Karpas-422 (cell line): Measurements from ENCODE around the gene CCBE1. TPM values are rescaled to one million over a fixed set of nuclear protein-coding genes. Genes with fewer than 3 reads are reported as not detected.

ENCODE experiments used
- DNase-seq: peaks from one replicate; pipeline ENCODE4 v3.0.0-alpha.2; 2015
- H2AFZ ChIP-seq: fragments of 200-600 bp; sonication (generic); 2 replicates; pipeline ENCODE4 v1.6.1; 2014; ENCODE audit warnings: antibody characterized with exemption, low read length, mixed read lengths
- H3K27ac ChIP-seq: fragments of 200-600 bp; sonication (generic); 2 replicates; pipeline ENCODE4 v1.5.1; 2014; ENCODE audit warnings: mild to moderate bottlenecking, low read length, moderate library complexity
- H3K27me3 ChIP-seq: fragments of 200-600 bp; sonication (generic); 2 replicates; pipeline ENCODE4 v1.6.1; 2014; ENCODE audit warnings: low read length, mixed read lengths
- H3K36me3 ChIP-seq: fragments of 200-600 bp; sonication (generic); 2 replicates; pipeline ENCODE4 v1.6.1; 2014; ENCODE audit warnings: low read length, mixed read lengths; ENCODE audit not compliant: insufficient read depth
- H3K4me1 ChIP-seq: fragments of 200-600 bp; sonication (generic); 2 replicates; pipeline ENCODE4 v1.6.1; 2014; ENCODE audit warnings: mild to moderate bottlenecking, low read length, mixed read lengths
- H3K4me2 ChIP-seq: fragments of 200-600 bp; sonication (generic); 2 replicates; pipeline ENCODE4 v1.6.1; 2014; ENCODE audit warnings: low read length, low read depth, mild to moderate bottlenecking; ENCODE audit not compliant: poor library complexity, severe bottlenecking
- H3K4me3 ChIP-seq: fragments of 200-600 bp; sonication (generic); 2 replicates; pipeline ENCODE4 v1.5.1; 2014; ENCODE audit warnings: mild to moderate bottlenecking, antibody characterized with exemption, low read length, mixed read lengths
- H3K79me2 ChIP-seq: fragments of 200-600 bp; sonication (generic); 2 replicates; pipeline ENCODE4 v1.6.1; 2014; ENCODE audit warnings: mild to moderate bottlenecking, low read length, mixed read lengths
- H3K9ac ChIP-seq: fragments of 200-600 bp; sonication (generic); 2 replicates; pipeline ENCODE4 v1.6.0; 2014; ENCODE audit warnings: low read length
- H3K9me2 ChIP-seq: fragments of 200-600 bp; sonication (generic), shearing (Covaris generic); replicated peaks from 2 replicates; pipeline ENCODE4 v1.6.0; 2014; ENCODE audit warnings: mild to moderate bottlenecking, low read length, moderate library complexity; ENCODE audit not compliant: insufficient read depth
- H3K9me3 ChIP-seq: fragments of 300-700, 200-600 bp; sonication (generic); 2 replicates; pipeline ENCODE4 v1.6.1; 2014; ENCODE audit warnings: low read length, mixed read lengths
- H4K20me1 ChIP-seq: fragments of 200-600 bp; sonication (generic); 2 replicates; pipeline ENCODE4 v1.6.1; 2014; ENCODE audit warnings: mild to moderate bottlenecking, antibody characterized with exemption, low read length, low read depth; ENCODE audit not compliant: insufficient read depth
- total RNA-seq: library from RNA; depleted of rRNA; stranded (reverse); fragments of >200 nt; shearing (Covaris generic); gene quantifications from 2 replicates; pipeline ENCODE4 v1.2.3, GENCODE V29; 2014; ENCODE audit warnings: low replicate concordance

The CCBE1 gene
- total RNA-seq, 1 experiment from 2014 or later, result not detected

GRCh38 chr18:59455728-59456276 lies 241.4 kb downstream of the CCBE1 start:
- no peak for DNase-seq
- H3K9me3 ChIP-seq, result no peaks in the 10 kb centered on the region
- no peak overlapping the region for H3K9ac ChIP-seq
- no peaks in the 10 kb centered on the region for H4K20me1 ChIP-seq
- H3K27me3 ChIP-seq, result no peaks in the 10 kb centered on the region
- no peaks in the 10 kb centered on the region for H3K4me1 ChIP-seq
- H2AFZ ChIP-seq, result no peak overlapping the region
- H3K36me3 ChIP-seq, result no peaks in the 10 kb centered on the region
- H3K4me3 ChIP-seq, result no peak overlapping the region
- no peaks in the 10 kb centered on the region for H3K9me2 ChIP-seq
- H3K79me2 ChIP-seq, result no peaks in the 10 kb centered on the region
- no peak overlapping the region for H3K4me2 ChIP-seq
- H3K27ac ChIP-seq, result no peak overlapping the region

GRCh38 chr18:59454909-59455727 lies 242.1 kb downstream of the CCBE1 start:
- no peaks in the 10 kb centered on the region for H3K27me3 ChIP-seq
- H3K9me3 ChIP-seq, result no peaks in the 10 kb centered on the region
- H3K27ac ChIP-seq, result no peak overlapping the region
- H3K4me2 ChIP-seq, result no peak overlapping the region
- H3K36me3 ChIP-seq, result no peaks in the 10 kb centered on the region
- H3K4me3 ChIP-seq, result no peak overlapping the region
- H3K9ac ChIP-seq, result no peak overlapping the region
- no peaks in the 10 kb centered on the region for H4K20me1 ChIP-seq
- no peak overlapping the region for H2AFZ ChIP-seq
- no peaks in the 10 kb centered on the region for H3K9me2 ChIP-seq
- H3K79me2 ChIP-seq, result no peaks in the 10 kb centered on the region
- DNase-seq, result no peak
- no peaks in the 10 kb centered on the region for H3K4me1 ChIP-seq

GRCh38 chr18:59453468-59453961 lies 243.7 kb downstream of the CCBE1 start:
- no peak overlapping the region for H3K27ac ChIP-seq
- no peak overlapping the region for H3K9ac ChIP-seq
- no peaks in the 10 kb centered on the region for H3K79me2 ChIP-seq
- H4K20me1 ChIP-seq, result no peaks in the 10 kb centered on the region
- no peaks in the 10 kb centered on the region for H3K9me2 ChIP-seq
- no peak for DNase-seq
- H3K9me3 ChIP-seq, result no peaks in the 10 kb centered on the region
- no peaks in the 10 kb centered on the region for H3K36me3 ChIP-seq
- no peaks in the 10 kb centered on the region for H3K27me3 ChIP-seq
- H3K4me3 ChIP-seq, result no peak overlapping the region
- no peaks in the 10 kb centered on the region for H3K4me1 ChIP-seq
- no peak overlapping the region for H3K4me2 ChIP-seq
- no peak overlapping the region for H2AFZ ChIP-seq

- H4K20me1 ChIP-seq, result no peaks in the 10 kb centered on the region
- no peak overlapping the region for H2AFZ ChIP-seq
- H3K27me3 ChIP-seq, result no peaks in the 10 kb centered on the region
- no peak for DNase-seq
- no peaks in the 10 kb centered on the region for H3K79me2 ChIP-seq
- H3K27ac ChIP-seq, result no peak overlapping the region
- no peaks in the 10 kb centered on the region for H3K9me3 ChIP-seq
- no peak overlapping the region for H3K4me2 ChIP-seq
- no peaks in the 10 kb centered on the region for H3K36me3 ChIP-seq
- H3K9ac ChIP-seq, result no peak overlapping the region
- H3K9me2 ChIP-seq, result no peaks in the 10 kb centered on the region
- no peak overlapping the region for H3K4me3 ChIP-seq
- no peaks in the 10 kb centered on the region for H3K4me1 ChIP-seq
Measured at GRCh38 chr18:59451963-59452362, 245.3 kb downstream of the CCBE1 start.

GRCh38 chr18:59451073-59451472 lies 246.2 kb downstream of the CCBE1 start:
- no peaks in the 10 kb centered on the region for H3K9me2 ChIP-seq
- no peaks in the 10 kb centered on the region for H3K36me3 ChIP-seq
- H3K4me3 ChIP-seq, result no peak overlapping the region
- no peaks in the 10 kb centered on the region for H4K20me1 ChIP-seq
- no peak for DNase-seq
- no peak overlapping the region for H3K9ac ChIP-seq
- no peak overlapping the region for H2AFZ ChIP-seq
- no peak overlapping the region for H3K27ac ChIP-seq
- H3K27me3 ChIP-seq, result no peaks in the 10 kb centered on the region
- H3K4me2 ChIP-seq, result no peak overlapping the region
- H3K9me3 ChIP-seq, result no peaks in the 10 kb centered on the region
- H3K4me1 ChIP-seq, result no peaks in the 10 kb centered on the region
- H3K79me2 ChIP-seq, result no peaks in the 10 kb centered on the region

- Histone ChIP-seq H3K4me1 (no peaks in the 10 kb centered on the region), H3K4me3 (no peak overlapping the region), H3K27me3 (no peaks in the 10 kb centered on the region), H3K27ac (no peak overlapping the region), H3K79me2 (no peaks in the 10 kb centered on the region), H4K20me1 (no peaks in the 10 kb centered on the region), H2AFZ (no peak overlapping the region), H3K36me3 (no peaks in the 10 kb centered on the region), H3K9ac (no peak overlapping the region), H3K9me3 (no peaks in the 10 kb centered on the region), H3K9me2 (no peaks in the 10 kb centered on the region), H3K4me2 (no peak overlapping the region)
- no peak for DNase-seq
Measured at GRCh38 chr18:59448546-59448945, 248.7 kb downstream of the CCBE1 start.

GRCh38 chr18:59446012-59446411 lies 251.2 kb downstream of the CCBE1 start:
- H3K27me3 ChIP-seq, result no peaks in the 10 kb centered on the region
- no peak overlapping the region for H3K9ac ChIP-seq
- H3K9me3 ChIP-seq, result no peaks in the 10 kb centered on the region
- H3K4me1 ChIP-seq, result no peaks in the 10 kb centered on the region
- no peaks in the 10 kb centered on the region for H3K36me3 ChIP-seq
- no peaks in the 10 kb centered on the region for H3K9me2 ChIP-seq
- no peak overlapping the region for H2AFZ ChIP-seq
- no peaks in the 10 kb centered on the region for H3K79me2 ChIP-seq
- H3K27ac ChIP-seq, result no peak overlapping the region
- H3K4me2 ChIP-seq, result no peak overlapping the region
- no peak overlapping the region for H3K4me3 ChIP-seq
- no peak for DNase-seq
- H4K20me1 ChIP-seq, result no peaks in the 10 kb centered on the region

GRCh38 chr18:59437851-59438569 lies 259.2 kb downstream of the CCBE1 start:
- no peak overlapping the region for H3K4me3 ChIP-seq
- no peak overlapping the region for H3K9ac ChIP-seq
- H3K9me3 ChIP-seq, result no peaks in the 10 kb centered on the region
- no peak for DNase-seq
- H2AFZ ChIP-seq, result no peak overlapping the region
- no peak overlapping the region for H3K27ac ChIP-seq
- H4K20me1 ChIP-seq, result no peaks in the 10 kb centered on the region
- no peaks in the 10 kb centered on the region for H3K4me1 ChIP-seq
- no peaks in the 10 kb centered on the region for H3K9me2 ChIP-seq
- H3K36me3 ChIP-seq, result no peaks in the 10 kb centered on the region
- H3K4me2 ChIP-seq, result no peak overlapping the region
- no peaks in the 10 kb centered on the region for H3K27me3 ChIP-seq
- H3K79me2 ChIP-seq, result no peaks in the 10 kb centered on the region
